Measurements from ENCODE around the gene PDGFD. TPM values are rescaled to one million over a fixed set of nuclear protein-coding genes. Genes with fewer than 3 reads are reported as not detected.

PDGFD gene
- total RNA-seq, 2 experiments from 2014 or later = 0.11 to 0.13 TPM

- ChIA-PET POLR2A (no interaction called here), CTCF (no interaction called here)
These were observed 266.6 kb downstream of the PDGFD start for GRCh38 chr11:103897160-103897936.

- POLR2A ChIA-PET = no interaction called here
These were observed 268.8 kb downstream of the PDGFD start for GRCh38 chr11:103895106-103895505.

GRCh38 chr11:103894673-103895072 lies 269.3 kb downstream of the PDGFD start:
- CTCF ChIA-PET = no interaction called here
- POLR2A ChIA-PET = no interaction called here

More at GRCh38 chr11:103895106-103895505, 268.8 kb downstream of the PDGFD start:
- CTCF ChIA-PET = no interaction called here

GRCh38 chr11:103894034-103894433 lies 269.9 kb downstream of the PDGFD start:
- ChIA-PET POLR2A (no interaction called here), CTCF (no interaction called here)

GRCh38 chr11:103893371-103893770 lies 270.6 kb downstream of the PDGFD start:
- POLR2A ChIA-PET = no interaction called here

GRCh38 chr11:103892603-103893002 lies 271.3 kb downstream of the PDGFD start:
- ChIA-PET POLR2A (no interaction called here), CTCF (no interaction called here)

More at GRCh38 chr11:103893371-103893770, 270.6 kb downstream of the PDGFD start:
- CTCF ChIA-PET = no interaction called here

GRCh38 chr11:103890654-103891053 lies 273.3 kb downstream of the PDGFD start:
- ChIA-PET CTCF (no interaction called here), POLR2A (no interaction called here)

- ChIA-PET POLR2A (no interaction called here), CTCF (no interaction called here)
These were observed 274.3 kb downstream of the PDGFD start for GRCh38 chr11:103889679-103890078.

- ChIA-PET CTCF (no interaction called here), POLR2A (no interaction called here)
These were observed 275.4 kb downstream of the PDGFD start for GRCh38 chr11:103888541-103888951.

GRCh38 chr11:103887001-103887658 lies 276.8 kb downstream of the PDGFD start:
- POLR2A ChIA-PET = no interaction called here
- CTCF ChIA-PET = no interaction called here

GRCh38 chr11:103883856-103884255 lies 280.1 kb downstream of the PDGFD start:
- POLR2A ChIA-PET = no interaction called here
- CTCF ChIA-PET = no interaction called here

- CTCF ChIA-PET = no interaction called here
- POLR2A ChIA-PET = no interaction called here
These were observed 280.7 kb downstream of the PDGFD start for GRCh38 chr11:103883291-103883690.

GRCh38 chr11:103881584-103881983 lies 282.4 kb downstream of the PDGFD start:
- ChIA-PET POLR2A (no interaction called here), CTCF (no interaction called here)

GRCh38 chr11:103880968-103881367 lies 283.0 kb downstream of the PDGFD start:
- ChIA-PET POLR2A (no interaction called here), CTCF (no interaction called here)

GRCh38 chr11:103878646-103879045 lies 285.3 kb downstream of the PDGFD start:
- ChIA-PET CTCF (no interaction called here), POLR2A (no interaction called here)

GRCh38 chr11:103877221-103877620 lies 286.7 kb downstream of the PDGFD start:
- CTCF ChIA-PET = interaction anchor here (0.6 kb wide), 1 partner anchor 415 kb away, joined by 3 read pairs; no protein-coding TSS in a partner anchor
- POLR2A ChIA-PET = no interaction called here

- CTCF ChIA-PET = no interaction called here
- POLR2A ChIA-PET = no interaction called here
These were observed 288.0 kb downstream of the PDGFD start for GRCh38 chr11:103875855-103876510.

GRCh38 chr11:103872748-103873147 lies 291.2 kb downstream of the PDGFD start:
- ChIA-PET CTCF (no interaction called here), POLR2A (no interaction called here)

GRCh38 chr11:103871923-103872551 lies 291.9 kb downstream of the PDGFD start:
- CTCF ChIA-PET = no interaction called here
- POLR2A ChIA-PET = no interaction called here

- ChIA-PET POLR2A (no interaction called here), CTCF (no interaction called here)
These were observed 293.1 kb downstream of the PDGFD start for GRCh38 chr11:103870821-103871309.

GRCh38 chr11:103867481-103867880 lies 296.5 kb downstream of the PDGFD start:
- ChIA-PET POLR2A (no interaction called here), CTCF (no interaction called here)

Measured in activated CD8-positive, alpha-beta memory T cell treated with anti-CD3 and anti-CD28 coated beads for 36 hours (primary cell).